Naive thymus-derived CD4-positive, alpha-beta T cell (primary cell): Measurements from ENCODE around the gene PDE6C. TPM values are rescaled to one million over a fixed set of nuclear protein-coding genes. Genes with fewer than 3 reads are reported as not detected.
A peak's percentile ranks its signal among the peaks of the same experiment; 100 is the strongest.

ENCODE experiments used
- ATAC-seq: fragments of 150-1000 bp; cut with Tn5 transposase; 2 replicates; pipeline ENCODE4 v1.10.0; 2021; ENCODE audit warnings: mild to moderate bottlenecking, moderate library complexity
- CTCF ChIA-PET: fragments of 350-600 bp; sonication (Branson Sonifier 250); formaldehyde crosslinking; loops from one replicate; lab custom pipeline; 2021; ENCODE audit warnings: antibody characterized with exemption; lab: Charles Lee
- POLR2A ChIA-PET: fragments of 350-600 bp; sonication (Branson Sonifier 250); formaldehyde crosslinking; loops from one replicate; lab custom pipeline; 2021; ENCODE audit warnings: antibody characterized with exemption, inconsistent platforms; lab: Charles Lee
- DNase-seq, 9 donors: peaks; one replicate each; pipeline versions ENCODE4 v3.0.0 to v3.0.0-alpha.2; 2020 to 2022; ENCODE audit warnings: mixed read lengths in 1 of 9
- H3K27ac ChIP-seq: one replicate; pipeline ENCODE4 v1.7.0; 2013; ENCODE audit warnings: mild to moderate bottlenecking, low read depth, low read length, moderate library complexity
- H3K27me3 ChIP-seq, 2 donors: one replicate each; pipeline ENCODE4 v1.7.0; 2013; ENCODE audit warnings: low read length in 2 of 2, mild to moderate bottlenecking in 2 of 2, moderate library complexity in 2 of 2; ENCODE audit not compliant: control insufficient read depth in 2 of 2, insufficient read depth in 2 of 2
- H3K36me3 ChIP-seq, 3 experiments: 1 replicate in 2 of 3; 2 replicates in 1 of 3; pipeline ENCODE4 v1.7.0; 2013; ENCODE audit warnings: low read length in 3 of 3, mild to moderate bottlenecking in 3 of 3, moderate library complexity in 1 of 3; ENCODE audit not compliant: insufficient read depth in 3 of 3, control insufficient read depth in 2 of 3
- H3K4me1 ChIP-seq, 2 donors: one replicate each; pipeline ENCODE4 v1.7.0; 2013; ENCODE audit warnings: low read length in 2 of 2, mild to moderate bottlenecking in 2 of 2, moderate library complexity in 1 of 2; ENCODE audit not compliant: control insufficient read depth in 2 of 2, insufficient read depth in 2 of 2
- H3K4me3 ChIP-seq: 2 replicates; pipeline ENCODE4 v1.7.0; 2013; ENCODE audit warnings: mild to moderate bottlenecking, low read length
- H3K9me3 ChIP-seq, 3 experiments: 1 replicate in 2 of 3; 2 replicates in 1 of 3; pipeline ENCODE4 v1.7.0; 2013; ENCODE audit warnings: low read length in 3 of 3; ENCODE audit not compliant: control insufficient read depth in 2 of 3
- H3K27ac Mint-ChIP-seq, 9 donors: one replicate each; pipeline ENCODE4 v1.8.0; 2020 to 2022; ENCODE audit warnings: mixed read lengths in 9 of 9, mild to moderate bottlenecking in 8 of 9, moderate library complexity in 5 of 9, inconsistent platforms in 2 of 9
- H3K27me3 Mint-ChIP-seq, 5 donors: one replicate each; pipeline ENCODE4 v1.8.0; 2021 to 2022; ENCODE audit warnings: mixed read lengths in 5 of 5, mild to moderate bottlenecking in 1 of 5
- H3K36me3 Mint-ChIP-seq, 5 donors: one replicate each; pipeline ENCODE4 v1.8.0; 2020 to 2022; ENCODE audit warnings: mixed read lengths in 5 of 5, mild to moderate bottlenecking in 3 of 5, inconsistent platforms in 1 of 5
- H3K4me1 Mint-ChIP-seq, 7 donors: one replicate each; pipeline ENCODE4 v1.8.0; 2020 to 2022; ENCODE audit warnings: mixed read lengths in 7 of 7, mild to moderate bottlenecking in 3 of 7, inconsistent platforms in 1 of 7
- H3K4me3 Mint-ChIP-seq, 10 donors: one replicate each; pipeline ENCODE4 v1.8.0; 2020 to 2022; ENCODE audit warnings: mild to moderate bottlenecking in 10 of 10, mixed read lengths in 10 of 10, moderate library complexity in 6 of 10, inconsistent platforms in 2 of 10
- H3K9me3 Mint-ChIP-seq, 11 donors: one replicate each; pipeline ENCODE4 v1.8.0; 2020 to 2022; ENCODE audit warnings: mixed read lengths in 11 of 11, mild to moderate bottlenecking in 4 of 11, inconsistent platforms in 1 of 11, moderate library complexity in 1 of 11
- intact Hi-C, 2 donors: fragments of 100-400 bp; cut with micrococcal nuclease; formaldehyde crosslinking; loops; one replicate each; pipeline ENCODE4 v1.15.1; 2023
- polyA plus RNA-seq, 2 donors: library from polyadenylated mRNA; unstranded; fragments of 300-500 nt; fragmentation: Illumina TruSeq; gene quantifications; one replicate each; pipeline ENCODE4 v1.2.3, GENCODE V29; 2021
- total RNA-seq, 6 experiments: library from RNA in 5 of 6; stranded (reverse) in 5 of 6; gene quantifications; 1 replicate in 5 of 6; 2 replicates in 1 of 6; pipeline ENCODE4 v1.2.3 and lab custom pipeline; 2021 to 2026

Gene PDE6C
- total and polyA plus RNA-seq, 7 experiments from 2014 or later = not detected

GRCh38 chr10:93672022-93672678 is 59.8 kb downstream of the PDE6C start:
- intact Hi-C loops = no loop called here
- H3K9me3 ChIP-seq = no peaks in the 10 kb centered on the region

GRCh38 chr10:93672890-93673289 is 60.6 kb downstream of the PDE6C start:
- Mint-ChIP-seq H3K27me3 (no peaks in the 10 kb centered on the region), H3K27ac (peak overlapping the region in 3 of 9 donors; percentile 14 to 80 (median 17)), H3K4me3 (no peak overlapping the region), H3K9me3 (no peaks in the 10 kb centered on the region), H3K36me3 (peaks cover 6 to 44% (median 17%) of the 10 kb centered on the region in 5 donors), H3K4me1 (peaks cover 0 to 3% (median 0%) of the 10 kb centered on the region in 7 donors)
- H3K4me3 ChIP-seq = no peak overlapping the region
- no peak for DNase-seq
- H3K27me3 ChIP-seq = no peaks in the 10 kb centered on the region
- H3K36me3 ChIP-seq = peaks cover 3 to 31% (median 8%) of the 10 kb centered on the region in 3 experiments
- H3K4me1 ChIP-seq = no peaks in the 10 kb centered on the region
- ChIA-PET POLR2A (no interaction called here), CTCF (no interaction called here)
- no peaks in the 10 kb centered on the region for H3K9me3 ChIP-seq
- intact Hi-C loops = no loop called here
- ATAC-seq = no peak
- H3K27ac ChIP-seq = no peak overlapping the region

More at GRCh38 chr10:93672022-93672678, 59.8 kb downstream of the PDE6C start:
- peaks cover 6 to 47% (median 16%) of the 10 kb centered on the region in 5 donors for H3K36me3 Mint-ChIP-seq
- DNase-seq (no peak), ATAC-seq (no peak)
- no peak overlapping the region for H3K27ac ChIP-seq
- ChIA-PET POLR2A (no interaction called here), CTCF (no interaction called here)
- H3K36me3 ChIP-seq = peaks cover 3 to 30% (median 15%) of the 10 kb centered on the region in 3 experiments
- H3K4me1 Mint-ChIP-seq = peaks cover 0 to 3% (median 0%) of the 10 kb centered on the region in 7 donors
- no peak overlapping the region for H3K4me3 Mint-ChIP-seq
- H3K27me3 ChIP-seq = no peaks in the 10 kb centered on the region
- H3K27ac Mint-ChIP-seq = peak overlapping the region in 3 of 9 donors; percentile 1 to 14 (median 14)
- no peak overlapping the region for H3K4me3 ChIP-seq
- no peaks in the 10 kb centered on the region for H3K9me3 Mint-ChIP-seq
- no peaks in the 10 kb centered on the region for H3K27me3 Mint-ChIP-seq
- H3K4me1 ChIP-seq = no peaks in the 10 kb centered on the region

- Histone ChIP-seq H3K4me3 (no peak overlapping the region), H3K27me3 (no peaks in the 10 kb centered on the region), H3K4me1 (no peaks in the 10 kb centered on the region), H3K36me3 (peaks cover 3 to 36% (median 8%) of the 10 kb centered on the region in 3 experiments), H3K9me3 (no peaks in the 10 kb centered on the region), H3K27ac (no peak overlapping the region)
- H3K4me1 Mint-ChIP-seq = peaks cover 0 to 3% (median 2%) of the 10 kb centered on the region in 7 donors
- no peak overlapping the region for H3K27ac Mint-ChIP-seq
- no peaks in the 10 kb centered on the region for H3K27me3 Mint-ChIP-seq
- DNase-seq (no peak), ATAC-seq (no peak)
- no peaks in the 10 kb centered on the region for H3K9me3 Mint-ChIP-seq
- H3K4me3 Mint-ChIP-seq = no peak overlapping the region
- H3K36me3 Mint-ChIP-seq = peaks cover 6 to 37% (median 18%) of the 10 kb centered on the region in 5 donors
- ChIA-PET POLR2A (no interaction called here), CTCF (no interaction called here)
- intact Hi-C loops = no loop called here
Observed at GRCh38 chr10:93673791-93674190, 61.5 kb downstream of the PDE6C start.

- H3K4me1 Mint-ChIP-seq = peaks cover 0 to 2% (median 0%) of the 10 kb centered on the region in 7 donors
- no peaks in the 10 kb centered on the region for H3K27me3 ChIP-seq
- H3K9me3 Mint-ChIP-seq = no peaks in the 10 kb centered on the region
- H3K27ac ChIP-seq = no peak overlapping the region
- ChIA-PET CTCF (interaction anchor here (0.6 kb wide), 1 partner anchor 27 kb away, joined by 3 read pairs; no protein-coding TSS in a partner anchor), POLR2A (interaction anchor here (1.4 kb wide), 1 partner anchor 24 kb away, joined by 4 read pairs; the partner anchor contains the start of gene FRA10AC1)
- H3K9me3 ChIP-seq = no peaks in the 10 kb centered on the region
- intact Hi-C loops = no loop called here
- H3K4me1 ChIP-seq = no peaks in the 10 kb centered on the region
- no peak for ATAC-seq
- DNase-seq = no peak
- no peaks in the 10 kb centered on the region for H3K27me3 Mint-ChIP-seq
- peak overlapping the region in 1 of 10 donors; percentile 45 for H3K4me3 Mint-ChIP-seq
- H3K27ac Mint-ChIP-seq = peak overlapping the region in 1 of 9 donors; percentile 11
- H3K36me3 Mint-ChIP-seq = peaks cover 4 to 23% (median 13%) of the 10 kb centered on the region in 5 donors
- no peak overlapping the region for H3K4me3 ChIP-seq
- H3K36me3 ChIP-seq = peaks cover 0 to 47% (median 0%) of the 10 kb centered on the region in 3 experiments
Observed at GRCh38 chr10:93678386-93678785, 66.0 kb downstream of the PDE6C start.

GRCh38 chr10:93678805-93679587 is 66.7 kb downstream of the PDE6C start:
- CTCF ChIA-PET = interaction anchor here (0.6 kb wide), 1 partner anchor 26 kb away, joined by 3 read pairs; no protein-coding TSS in a partner anchor
- POLR2A ChIA-PET = interaction anchor here (1.4 kb wide), 1 partner anchor 23 kb away, joined by 4 read pairs; the partner anchor contains the start of gene FRA10AC1

GRCh38 chr10:93680412-93681047 is 68.2 kb downstream of the PDE6C start:
- no peak overlapping the region for H3K4me3 Mint-ChIP-seq
- DNase-seq (peak in 1 of 9 donors; percentile 6), ATAC-seq (peak; percentile 49)
- ChIA-PET CTCF (interaction anchor here (1.5 kb wide), 1 partner anchor 126 kb away, joined by 4 read pairs; no protein-coding TSS in a partner anchor), POLR2A (interaction anchor here (1.2 kb wide), 1 partner anchor 10 kb away, joined by 3 read pairs; no protein-coding TSS in a partner anchor)
- Histone ChIP-seq H3K4me1 (no peaks in the 10 kb centered on the region), H3K4me3 (no peak overlapping the region), H3K27ac (no peak overlapping the region), H3K27me3 (no peaks in the 10 kb centered on the region), H3K9me3 (no peaks in the 10 kb centered on the region), H3K36me3 (peaks cover 0 to 47% (median 3%) of the 10 kb centered on the region in 3 experiments)
- no peaks in the 10 kb centered on the region for H3K9me3 Mint-ChIP-seq
- H3K4me1 Mint-ChIP-seq = peaks cover 0 to 2% (median 0%) of the 10 kb centered on the region in 7 donors
- peaks cover 0 to 12% (median 6%) of the 10 kb centered on the region in 5 donors for H3K36me3 Mint-ChIP-seq
- intact Hi-C loops = loop anchor here (1.0 kb wide), 3 partner anchors 125 to 304 kb away; no protein-coding TSS in a partner anchor
- H3K27ac Mint-ChIP-seq = no peak overlapping the region
- H3K27me3 Mint-ChIP-seq = no peaks in the 10 kb centered on the region

More at GRCh38 chr10:93678805-93679587, 66.7 kb downstream of the PDE6C start:
- intact Hi-C loops = no loop called here
- H3K27ac ChIP-seq = no peak overlapping the region
- Mint-ChIP-seq H3K4me3 (no peak overlapping the region), H3K9me3 (no peaks in the 10 kb centered on the region), H3K36me3 (peaks cover 2 to 19% (median 10%) of the 10 kb centered on the region in 5 donors), H3K27me3 (no peaks in the 10 kb centered on the region), H3K4me1 (peaks cover 0 to 2% (median 0%) of the 10 kb centered on the region in 7 donors), H3K27ac (peak overlapping the region in 1 of 9 donors; percentile 11)
- H3K9me3 ChIP-seq = no peaks in the 10 kb centered on the region
- no peak for ATAC-seq
- H3K36me3 ChIP-seq = peaks cover 0 to 47% (median 3%) of the 10 kb centered on the region in 3 experiments
- H3K27me3 ChIP-seq = no peaks in the 10 kb centered on the region
- H3K4me1 ChIP-seq = no peaks in the 10 kb centered on the region
- DNase-seq = no peak
- H3K4me3 ChIP-seq = no peak overlapping the region
